Measurements from ENCODE around the gene TATDN2.
"Not testable (repeated sequence)": the region's sequence is repeated elsewhere in the genome, so short reads cannot be mapped to it uniquely, and the experiment has no call there.

TATDN2 gene

GRCh38 chr3:10235551-10235950, 12.7 kb upstream of the TATDN2 start:
- DNase-seq, result no peak

GRCh38 chr3:10238345-10239183, 9.7 kb upstream of the TATDN2 start:
- DNase-seq, result no peak

DNA sequence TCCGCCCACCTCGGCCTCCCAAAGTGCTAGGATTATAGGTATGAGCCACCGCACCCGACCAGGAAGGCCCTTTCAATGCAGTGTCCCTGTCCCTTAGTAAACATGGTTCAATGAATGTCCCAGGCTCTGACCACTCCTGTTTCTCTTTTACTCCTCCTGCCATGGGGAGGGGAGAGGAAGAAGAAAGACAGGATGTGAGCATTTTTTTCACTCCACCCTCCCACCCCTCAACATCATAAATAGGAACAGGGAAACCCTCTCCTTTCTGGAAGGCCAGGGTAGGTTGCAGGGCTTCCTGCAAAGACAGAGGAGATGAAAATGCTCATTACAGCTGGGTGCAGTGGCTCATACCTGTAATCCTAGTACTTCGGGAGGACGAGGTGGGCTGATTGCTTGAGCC, 7.5 kb upstream of the TATDN2 start:
- DNase-seq, result no peak

GRCh38 chr3:10242182-10243065, 5.8 kb upstream of the TATDN2 start:
- DNase-seq, result no peak

- no peak for DNase-seq
Observed at GRCh38 chr3:10244009-10244408, 4.2 kb upstream of the TATDN2 start.

- DNase-seq, result no peak
Observed at GRCh38 chr3:10245081-10245712, 3.1 kb upstream of the TATDN2 start.

DNA sequence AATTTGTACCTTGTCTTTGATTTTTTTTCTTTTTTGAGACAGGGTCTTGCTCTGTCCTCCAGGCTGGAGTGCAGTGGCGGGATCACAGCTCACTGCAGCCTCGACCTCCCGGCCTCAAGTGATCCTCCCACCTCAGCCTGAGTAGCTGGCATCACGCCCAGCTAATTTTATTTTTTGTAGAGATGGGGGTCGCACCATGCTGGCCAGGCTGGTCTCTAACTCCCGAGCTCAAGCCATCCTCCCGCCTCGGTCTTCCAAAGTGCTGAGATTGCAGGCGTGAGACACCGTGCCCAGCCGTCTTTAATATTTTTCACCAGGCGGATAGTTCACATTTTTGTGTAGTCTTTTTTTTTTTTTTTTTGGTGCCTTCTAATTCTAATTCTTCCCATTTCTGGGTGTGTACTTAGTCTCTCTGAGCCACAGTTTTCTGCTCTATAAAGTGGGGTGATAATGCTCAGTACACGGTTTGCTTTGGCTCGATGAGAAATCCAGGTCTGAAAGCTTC, 528 bp upstream of the TATDN2 start:
- no peak for DNase-seq

- DNase-seq, result no peak
Observed at GRCh38 chr3:10248984-10249748, 907 bp downstream of the TATDN2 start.

- DNase-seq, result no peak
Observed at GRCh38 chr3:10249833-10250232, 1.6 kb downstream of the TATDN2 start.

- DNase-seq, result no peak
Observed at GRCh38 chr3:10251006-10251405, 2.7 kb downstream of the TATDN2 start.

DNA sequence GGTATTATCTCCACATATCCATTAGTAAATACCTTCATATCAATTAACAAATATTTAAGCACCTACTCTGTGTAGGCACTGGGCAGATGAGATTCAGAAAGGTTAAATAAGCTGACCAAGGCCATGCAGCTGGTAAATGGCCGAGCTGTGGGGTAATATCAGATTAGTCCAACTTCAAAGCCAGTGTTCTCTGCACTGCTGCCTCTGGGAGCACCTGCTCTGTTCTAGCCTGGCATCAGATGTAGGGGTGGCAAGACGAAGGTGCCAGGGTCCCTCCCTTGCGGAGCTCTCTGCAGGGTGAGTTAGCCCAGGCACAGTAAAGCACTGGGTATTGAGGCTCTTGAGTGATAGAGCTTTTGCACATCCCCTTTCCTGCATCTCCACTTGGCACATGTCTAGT, 5.5 kb downstream of the TATDN2 start:
- DNase-seq, result no peak

GRCh38 chr3:10255835-10256234, 7.6 kb downstream of the TATDN2 start:
- DNase-seq, result no peak

GRCh38 chr3:10259036-10259435, 10.8 kb downstream of the TATDN2 start:
- no peak for DNase-seq

- no peak for DNase-seq
Observed at GRCh38 chr3:10259798-10260197, 11.5 kb downstream of the TATDN2 start.

DNA sequence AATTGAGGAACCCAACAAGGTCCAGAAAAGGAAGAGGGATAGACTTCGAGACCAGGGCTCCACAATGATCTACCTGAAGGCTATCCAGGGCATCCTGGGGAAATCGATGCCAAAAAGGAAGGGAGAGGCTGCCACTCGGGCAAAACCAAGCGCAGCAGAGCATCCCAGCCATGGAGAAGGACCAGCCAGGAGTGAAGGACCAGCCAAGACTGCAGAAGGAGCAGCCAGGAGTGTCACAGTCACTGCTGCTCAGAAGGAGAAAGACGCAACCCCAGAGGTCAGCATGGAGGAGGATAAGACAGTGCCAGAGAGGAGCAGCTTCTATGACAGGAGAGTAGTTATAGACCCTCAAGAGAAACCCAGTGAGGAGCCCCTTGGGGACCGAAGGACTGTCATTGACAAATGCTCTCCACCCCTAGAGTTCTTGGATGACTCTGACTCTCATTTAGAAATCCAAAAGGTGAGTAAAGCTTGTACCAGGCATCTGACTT, 12.0 kb downstream of the TATDN2 start:
- DNase-seq, result no peak

GRCh38 chr3:10262027-10262426, 13.8 kb downstream of the TATDN2 start:
- no peak for DNase-seq

DNA sequence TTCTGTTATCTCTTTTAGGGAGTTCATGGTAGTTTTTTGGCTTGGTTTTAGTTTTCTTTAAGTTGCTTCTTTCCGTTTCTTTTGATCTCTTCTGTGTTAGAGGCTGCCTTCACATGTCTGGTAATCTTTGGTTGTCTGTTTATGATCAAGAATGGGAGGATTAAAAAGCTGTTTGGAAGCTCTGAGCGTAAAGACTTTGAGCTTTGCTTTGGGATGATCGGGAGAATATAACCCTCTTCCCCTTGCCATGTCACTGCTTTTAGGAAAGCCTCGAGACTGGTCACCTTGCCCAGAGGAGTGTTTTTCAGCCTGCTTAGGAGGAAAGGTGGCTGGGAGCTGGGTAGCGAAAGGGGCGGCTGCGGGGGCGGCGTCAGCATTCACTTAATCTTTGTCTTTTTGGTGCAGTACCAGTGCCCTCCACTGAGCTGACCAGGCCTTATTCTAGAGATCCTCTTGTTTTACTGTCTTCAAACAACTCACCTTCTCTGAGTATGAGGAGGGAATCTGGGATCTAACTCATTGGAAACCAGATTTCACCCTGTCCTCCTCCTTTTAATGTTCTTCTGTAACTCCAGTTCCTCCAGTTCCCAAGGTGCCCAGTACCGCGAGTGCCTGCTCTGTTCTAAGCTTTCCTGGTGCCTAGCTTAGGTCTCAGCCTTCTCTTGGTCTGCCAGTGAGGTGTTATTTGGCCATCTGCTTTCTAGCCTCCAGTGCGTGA, 15.5 kb downstream of the TATDN2 start:
- no peak for DNase-seq

DNA sequence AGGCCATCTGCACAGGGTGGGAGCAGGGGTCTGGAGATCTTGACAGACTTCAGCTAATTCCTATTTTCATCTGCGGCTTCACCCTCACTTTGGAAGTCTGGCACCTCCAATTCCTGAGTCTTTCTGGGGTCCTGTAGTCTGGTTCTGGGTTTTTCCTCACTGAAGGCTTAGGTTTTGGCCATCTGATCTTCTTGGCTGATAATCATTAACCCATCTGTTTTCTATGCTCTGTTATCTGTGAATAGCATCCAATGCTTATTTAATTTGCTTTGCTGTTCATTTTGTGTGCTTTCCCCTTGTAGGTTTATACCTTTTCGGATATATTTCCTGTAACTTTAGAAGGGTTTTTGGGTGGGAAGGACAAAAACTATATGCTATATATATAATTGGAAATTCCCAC, 17.6 kb downstream of the TATDN2 start:
- DNase-seq, result no peak

GRCh38 chr3:10266936-10267335, 18.7 kb downstream of the TATDN2 start:
- not testable (repeated sequence) for DNase-seq

GRCh38 chr3:10268116-10268515, 19.9 kb downstream of the TATDN2 start:
- no peak for DNase-seq

DNA sequence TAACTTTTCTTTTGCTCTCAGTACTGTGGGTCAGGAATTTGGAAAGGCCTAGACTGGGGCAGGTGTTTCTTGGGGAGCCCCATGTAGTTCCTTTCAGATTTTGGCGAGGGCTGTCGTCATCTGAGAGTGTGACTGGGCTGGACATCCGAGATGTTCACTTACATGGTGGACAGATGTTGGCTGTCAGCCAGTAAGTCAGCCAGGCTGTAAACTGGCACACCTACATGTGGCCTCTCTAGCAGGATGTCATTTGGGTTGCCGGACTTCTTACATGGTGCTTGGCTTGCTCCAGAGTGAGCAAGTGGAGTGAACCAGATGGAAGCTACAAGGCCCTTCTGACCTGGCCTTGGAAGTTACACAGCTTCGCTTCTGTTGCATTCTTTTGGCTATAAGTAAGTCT, 20.7 kb downstream of the TATDN2 start:
- no peak for DNase-seq

DNA sequence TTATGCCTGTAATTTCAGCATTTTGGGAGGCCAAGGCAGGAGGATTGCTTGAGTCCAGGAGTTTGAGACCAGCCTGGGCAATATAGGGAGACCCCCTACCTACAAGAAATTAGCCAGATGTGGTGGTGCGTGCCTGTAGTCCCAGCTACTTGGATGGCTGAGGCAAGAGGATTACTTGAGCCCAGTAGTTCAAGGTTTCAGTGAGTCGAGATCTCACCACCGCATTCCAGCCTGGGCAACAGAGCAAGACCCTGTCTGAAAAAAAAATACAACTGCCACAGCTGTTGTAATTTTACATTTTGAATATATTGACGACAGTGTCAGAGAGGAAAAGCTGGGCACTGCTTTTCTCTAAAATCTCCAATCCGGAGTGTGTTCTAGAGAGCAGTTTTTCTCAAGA, 21.2 kb downstream of the TATDN2 start:
- DNase-seq, result no peak

Measured in T1000 (cell line).